ENCODE measurements around the gene CD226. TPM values are rescaled to one million over a fixed set of nuclear protein-coding genes. Genes with fewer than 3 reads are reported as not detected.

CD226 gene
- total and polyA plus RNA-seq, 10 of the 15 experiments (the other 5 are each of a cell fraction or from before 2014, with no cell fraction given): 12.9 to 68.8 (median 47.3) TPM

GRCh38 chr18:69963196-69963595 is 15.5 kb upstream of the CD226 start (continued):
- TF ChIP-seq CREB1 (IDR thresholded peaks at IDR 0.05; ENCODE audit: low read depth): no peak

GRCh38 chr18:69961718-69962117 is 14.0 kb upstream of the CD226 start:
- intact Hi-C loops (cut with micrococcal nuclease; ENCODE audit: unreplicated experiment): loop anchor here (5.0 kb wide), 1 partner anchor 331 kb away; no protein-coding TSS in a partner anchor
- H3K27ac ChIP-seq (ENCODE audit: control insufficient read depth, insufficient read depth): no peak overlapping the region
- no peaks in the 10 kb centered on the region for H3K79me2 ChIP-seq (ENCODE audit: control insufficient read depth, insufficient read depth, low read length)
- ChIA-PET SMC1A (ENCODE audit: uncharacterized antibody, unreplicated experiment) (interaction anchor here (0.5 to 1.8 kb wide), 6 partner anchors 11 to 444 kb away, joined by 3 to 4 read pairs (median 3); no protein-coding TSS in a partner anchor), POLR2A (no interaction called here), RAD21 (ENCODE audit: unreplicated experiment) (interaction anchor here (1.2 to 1.5 kb wide), 2 partner anchors 19 to 122 kb away, joined by 3 to 4 read pairs; no protein-coding TSS in a partner anchor), CTCF (interaction anchor here (0.8 to 1.1 kb wide), 3 partner anchors 19 to 28 kb away, joined by 3 to 4 read pairs (median 3); no protein-coding TSS in a partner anchor)
- BruUV-seq (replicated peaks): no TSS peak
- H3K9me3 ChIP-seq (replicated peaks; ENCODE audit: control insufficient read depth, insufficient read depth, low read length): no peaks in the 10 kb centered on the region; the same call in 2 of the 3 replicates
- DNase-seq (ENCODE audit: low read depth, low spot score) (no peak), FAIRE-seq (no peak), ATAC-seq (no peak)
- H3K27me3 ChIP-seq (replicated peaks in 1 of 2; ENCODE audit: control insufficient read depth in 2 of 2, insufficient read depth in 2 of 2, low read length in 1 of 2): no peaks in the 10 kb centered on the region
- no peaks in the 10 kb centered on the region for H4K20me1 ChIP-seq (ENCODE audit: control insufficient read depth, insufficient read depth)
- H3K4me2 ChIP-seq (ENCODE audit: control insufficient read depth, insufficient read depth): no peak overlapping the region
- in situ Hi-C loops (cut with MboI): no loop called here
- H3K4me3 ChIP-seq: no peak overlapping the region
- no peak overlapping the region for H3K9ac ChIP-seq (ENCODE audit: control insufficient read depth, insufficient read depth, low read length)
- 95% methylated on average over 3 of the region's 3 CpGs for WGBS (ENCODE audit: insufficient coverage, insufficient replicate concordance, low lambda C conversion rate, missing lambda C conversion rate)
- H3K4me1 ChIP-seq (ENCODE audit: control insufficient read depth, insufficient read depth, low read length): peaks cover 26% of the 10 kb centered on the region
- H3K36me3 ChIP-seq (ENCODE audit: control insufficient read depth in 2 of 2, insufficient read depth in 2 of 2, low read length in 1 of 2): no peaks in the 10 kb centered on the region
- H2AFZ ChIP-seq (ENCODE audit: control insufficient read depth, low read depth, low read length): no peak overlapping the region
- TF ChIP-seq HCFC1 (IDR thresholded peaks at IDR 0.05; ENCODE audit: low read length) (no peak), CHD4 (IDR thresholded peaks at IDR 0.05) (no peak), EED (IDR thresholded peaks at IDR 0.05; ENCODE audit: low read depth) (no peak), HSF1 (IDR thresholded peaks at IDR 0.05; ENCODE audit: low read depth, low read length) (no peak), E2F4 (IDR thresholded peaks at IDR 0.05; ENCODE audit: low read depth, low read length) (no peak), RFX5 (IDR thresholded peaks at IDR 0.05; ENCODE audit: low read depth, low read length) (no peak), E4F1 (IDR thresholded peaks at IDR 0.05; ENCODE audit: borderline replicate concordance, partially characterized antibody) (no peak), SMAD5 (IDR thresholded peaks at IDR 0.05; ENCODE audit: low read depth) (no peak), MYC (IDR thresholded peaks at IDR 0.05; ENCODE audit: insufficient read depth, insufficient read length, insufficient replicate concordance, low read length, severe bottlenecking) (no peak), IKZF1 (conservative IDR thresholded peaks at IDR 0.05) (no peak), FOS (IDR thresholded peaks at IDR 0.05; ENCODE audit: borderline replicate concordance, extremely low read depth, insufficient read length) (no peak), SUPT20H (IDR thresholded peaks at IDR 0.05; ENCODE audit: borderline replicate concordance, control insufficient read depth, low read depth, low read length) (no peak), ZBTB11 (CRISPR knock-in tag; IDR thresholded peaks at IDR 0.05) (no peak), SP1 (IDR thresholded peaks at IDR 0.05; ENCODE audit: low read depth, low read length) (no peak)
